K562 (cell line): ENCODE results near the gene NME2. TPM values are rescaled to one million over a fixed set of nuclear protein-coding genes. Genes with fewer than 3 reads are reported as not detected.

Experiments
- PKNOX1 ChIP-seq: fragments of 450-650 bp; IDR thresholded peaks from 2 replicates; pipeline ENCODE4 v1.6.1; 2016
- RERE ChIP-seq: sonication (generic); formaldehyde crosslinking; IDR thresholded peaks from 2 replicates; pipeline ENCODE4 v1.8.0; 2023; ENCODE audit warnings: missing genetic modification reagents, mild to moderate bottlenecking, borderline replicate concordance
- ZBTB40 ChIP-seq, 2 experiments: fragments of 450-650 bp in 1 of 2; sonication (generic) in 1 of 2; formaldehyde crosslinking in 1 of 2; IDR thresholded peaks; 2 replicates each; pipeline versions ENCODE4 v1.7.1 to v1.9.0; 2016 to 2022; ENCODE audit warnings: inconsistent platforms in 1 of 2, mild to moderate bottlenecking in 1 of 2, missing genetic modification reagents in 1 of 2
- ZNF3 ChIP-seq: fragments of 250-450 bp; sonication (Bioruptor Pico); IDR thresholded peaks from 2 replicates; pipeline ENCODE4 v1.5.0; 2021; ENCODE audit warnings: mild to moderate bottlenecking, moderate library complexity
- polyA plus RNA-seq, 8 experiments: library from polyadenylated mRNA; depleted of rRNA in 4 of 8; stranded (reverse) in 5 of 8; unstranded in 3 of 8; fragments of >200 nt; fragmentation: Nextera tagmentation in 2 of 8; fragmentation: Illumina TruSeq in 1 of 8; extraction: Ambion mirVana in 2 of 8; extraction: Trizol in 1 of 8; gene quantifications; 2 replicates each; pipeline versions ENCODE4 v1.2.1 to v1.2.3, GENCODE V29; 2011 to 2014; ENCODE audit warnings: inconsistent platforms in 1 of 8, missing spikeins in 1 of 8
- total RNA-seq, 7 experiments: library from RNA; depleted of rRNA in 6 of 7; stranded (reverse); fragments of >200 nt in 6 of 7; fragmentation: Illumina TruSeq in 2 of 7; extraction: Trizol in 2 of 7; gene quantifications; 2 replicates each; pipeline versions ENCODE4 v1.2.1 to v1.2.3, GENCODE V29; 2011 to 2021; ENCODE audit warnings: low replicate concordance in 1 of 7

NME2 gene
- total and polyA plus RNA-seq, 9 of the 15 experiments (the other 6 are each of a cell fraction or from before 2014, with no cell fraction given): 684 to 1,202 (median 924) TPM

GRCh38 chr17:51121620-51122472 lies 44.4 kb upstream of the NME2 start (continued):
- TF ChIP-seq RERE (no peak), PKNOX1 (peak; percentile 84), ZBTB40 (IDR thresholded peaks at IDR 0.05) (0 out of 2 replicates have a peak, but pooled peaks have one; percentile 54), ZBTB40 (CRISPR knock-in tag; IDR thresholded peaks at IDR 0.05) (no peak), ZNF3 (CRISPR knock-in tag) (no peak; the same call in 1 of the 2 replicates)
